Measurements from ENCODE around the gene ESRP2.

Gene ESRP2

DNA sequence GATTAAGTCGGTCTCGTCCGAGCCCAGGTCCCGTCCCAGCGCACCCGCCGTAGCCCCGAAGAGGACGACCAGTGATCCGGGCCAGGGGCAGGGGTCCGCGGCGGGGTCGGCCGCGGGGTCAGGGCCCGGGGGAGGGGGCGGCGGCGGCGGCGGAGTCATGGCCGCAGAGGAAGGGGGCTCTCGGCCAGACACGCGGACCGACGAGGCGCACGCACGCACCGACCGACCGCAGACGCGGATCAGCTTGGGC lies at the start of gene ESRP2:
Gene ESRP2, minus strand, starts transcription at position 241 of the 250 bp plus-strand sequence. Its CDS starts 82 bp downstream, at position 159.
- no peak for DNase-seq

DNA sequence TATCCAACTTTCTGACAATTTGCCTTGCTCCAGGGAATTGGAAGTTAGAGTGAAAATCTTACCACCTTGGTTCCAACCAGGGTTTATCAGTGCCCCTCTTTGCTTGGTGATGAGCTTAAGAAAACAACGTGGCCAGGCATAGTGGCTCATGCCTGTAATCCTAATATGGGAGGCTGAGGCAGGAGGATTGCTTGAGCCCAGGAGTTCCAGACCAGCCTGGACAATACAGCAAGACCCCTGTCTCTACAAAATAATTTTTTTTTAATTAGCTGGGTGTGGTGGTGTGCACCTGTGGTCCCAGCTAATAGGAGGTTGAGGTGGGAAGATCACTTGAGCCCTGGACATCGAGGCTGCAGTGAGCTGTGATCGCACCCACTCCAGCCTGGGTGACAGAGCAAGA lies 49.8 kb upstream of the ESRP2 start:
- no peak for DNase-seq

DNA sequence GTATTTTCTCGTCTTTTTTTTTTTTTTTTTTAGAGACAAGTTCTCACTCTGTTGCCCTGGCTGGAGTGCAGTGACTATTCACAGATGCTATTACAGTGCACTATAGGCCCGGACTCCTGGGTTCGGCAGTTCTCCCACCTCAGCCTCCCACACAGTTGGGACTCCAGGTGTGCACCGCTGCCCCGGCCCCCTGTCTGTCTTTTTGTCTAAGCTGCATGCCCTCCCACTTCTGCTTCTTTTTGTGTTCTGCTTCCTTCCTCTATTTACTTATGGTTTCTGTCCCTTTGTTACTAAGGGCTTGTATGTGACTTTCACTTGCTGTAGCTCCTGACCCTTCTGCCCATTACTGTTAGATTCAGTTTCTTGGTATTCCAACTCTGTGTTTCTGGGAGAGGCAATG lies 48.9 kb upstream of the ESRP2 start:
- no peak for DNase-seq

- no peak for DNase-seq
Measured at GRCh38 chr16:68283801-68284598, 48.1 kb upstream of the ESRP2 start.

DNA sequence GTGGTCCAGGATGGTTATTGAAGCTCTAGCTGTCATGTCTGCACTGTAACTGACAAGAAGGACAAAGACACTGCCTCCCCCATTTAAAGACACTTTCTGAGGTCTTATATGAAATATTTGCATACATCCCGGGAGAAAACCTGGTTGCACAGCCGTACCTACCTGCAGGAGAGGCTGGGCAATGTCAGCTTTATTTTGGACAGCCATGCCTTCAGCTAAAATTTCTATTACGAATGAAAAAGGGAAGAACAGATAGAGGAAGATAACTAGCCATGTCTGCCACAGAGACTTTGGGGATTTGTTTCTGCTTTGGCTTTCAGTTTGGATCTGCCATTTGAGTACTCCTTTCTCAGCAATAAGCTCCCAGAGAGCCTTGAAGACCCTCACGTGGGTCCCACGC lies 47.4 kb upstream of the ESRP2 start:
- no peak for DNase-seq

DNA sequence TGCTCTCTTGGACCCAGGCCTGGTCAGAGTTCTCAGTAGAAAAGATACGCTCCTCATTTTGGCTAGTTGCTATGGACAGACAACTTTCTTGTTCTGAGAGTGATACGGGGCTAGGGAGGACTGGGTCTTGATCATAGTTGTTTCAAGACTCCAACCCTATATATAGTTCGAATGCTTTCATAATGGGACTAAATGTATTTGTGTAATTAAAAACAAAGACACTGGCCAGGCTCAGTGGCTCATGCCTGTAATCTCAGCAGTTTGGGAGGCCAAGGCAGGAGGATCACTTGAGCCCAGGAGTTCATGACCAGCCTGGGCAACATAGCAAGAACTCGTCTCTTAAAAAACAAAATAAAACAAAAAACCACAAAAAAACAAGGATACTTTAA lies 46.1 kb upstream of the ESRP2 start:
- no peak for DNase-seq

GRCh38 chr16:68281368-68282063 lies 45.6 kb upstream of the ESRP2 start:
- DNase-seq: no peak

DNA sequence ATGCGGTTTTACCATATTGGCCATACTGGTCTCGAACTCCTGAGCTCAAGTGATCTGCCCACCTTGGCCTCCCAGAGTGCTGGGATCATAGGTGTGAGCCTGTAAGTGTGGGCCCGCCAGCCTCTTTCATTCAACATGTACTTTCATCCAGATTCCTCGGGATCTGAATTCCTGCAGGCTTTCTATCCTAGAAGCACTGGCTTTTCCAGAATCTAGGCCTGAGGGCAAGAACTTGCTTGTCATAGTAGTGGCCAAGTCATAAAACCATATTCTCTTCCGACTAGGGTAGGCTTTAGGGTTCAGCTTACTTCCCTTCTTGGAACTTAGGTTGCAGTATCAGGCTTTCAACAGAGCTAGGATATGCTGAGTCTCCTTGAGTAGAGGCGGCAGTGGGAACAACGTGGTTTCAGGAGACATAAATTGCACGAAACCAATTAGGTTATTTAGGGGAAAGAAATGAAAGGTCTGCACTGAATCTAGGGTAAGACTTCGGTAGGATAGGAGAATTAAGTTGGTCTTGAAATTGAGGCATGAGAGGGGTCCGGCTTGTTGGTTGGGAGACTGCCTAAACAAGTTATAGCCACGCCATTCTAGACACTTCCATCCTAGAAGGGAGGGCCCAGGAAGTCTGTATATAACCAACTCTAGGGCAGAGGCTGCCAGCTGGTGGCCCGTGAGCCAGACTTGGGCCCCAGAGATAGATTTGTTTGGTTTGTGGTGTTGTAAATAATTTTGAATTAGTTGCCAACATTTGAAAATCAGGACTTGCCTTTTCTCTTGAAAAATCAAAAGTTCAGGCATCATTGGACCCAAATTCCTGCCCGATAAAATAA lies 44.0 kb upstream of the ESRP2 start:
- DNase-seq: no peak

DNA sequence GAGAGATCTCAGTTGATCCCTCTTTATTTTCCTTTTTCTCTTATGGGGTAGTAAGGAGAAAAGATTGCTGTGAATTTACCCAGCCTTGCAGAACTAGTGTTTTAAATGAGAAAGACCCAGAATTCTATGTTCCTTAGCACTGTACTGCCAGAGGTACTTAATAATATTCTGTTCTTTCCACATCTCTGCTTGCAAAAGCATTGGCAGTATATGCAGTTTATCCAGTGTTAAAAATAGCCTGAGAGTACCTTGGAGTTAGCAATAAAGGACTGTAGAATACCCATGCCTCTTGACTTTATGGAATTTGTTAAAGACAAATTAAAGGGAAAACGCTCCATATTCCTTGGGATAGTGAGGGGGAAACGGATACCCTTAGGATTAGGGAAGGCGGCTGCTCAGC lies 40.3 kb upstream of the ESRP2 start:
- no peak for DNase-seq

- DNase-seq: no peak
Measured at GRCh38 chr16:68275611-68276191, 39.8 kb upstream of the ESRP2 start.

DNA sequence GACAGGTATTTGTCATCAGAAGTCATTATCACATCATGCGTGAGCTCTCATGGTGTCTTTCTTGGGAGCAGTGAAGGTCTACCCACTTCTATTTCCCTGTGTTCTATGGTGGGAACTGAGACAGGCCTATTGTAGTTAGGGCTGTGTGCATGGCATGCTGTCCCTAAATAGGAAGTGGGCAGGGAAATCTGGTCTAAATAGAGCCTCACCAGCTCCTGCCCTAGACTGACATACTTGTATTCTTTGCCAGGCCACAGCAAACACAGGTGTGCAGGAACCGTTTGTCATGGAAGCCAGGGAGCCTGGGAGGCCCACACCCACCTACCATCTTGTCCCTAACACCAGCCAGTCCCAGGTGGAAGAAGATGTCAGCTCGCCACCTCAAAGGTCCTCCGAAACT lies 38.5 kb upstream of the ESRP2 start:
- no peak for DNase-seq

DNA sequence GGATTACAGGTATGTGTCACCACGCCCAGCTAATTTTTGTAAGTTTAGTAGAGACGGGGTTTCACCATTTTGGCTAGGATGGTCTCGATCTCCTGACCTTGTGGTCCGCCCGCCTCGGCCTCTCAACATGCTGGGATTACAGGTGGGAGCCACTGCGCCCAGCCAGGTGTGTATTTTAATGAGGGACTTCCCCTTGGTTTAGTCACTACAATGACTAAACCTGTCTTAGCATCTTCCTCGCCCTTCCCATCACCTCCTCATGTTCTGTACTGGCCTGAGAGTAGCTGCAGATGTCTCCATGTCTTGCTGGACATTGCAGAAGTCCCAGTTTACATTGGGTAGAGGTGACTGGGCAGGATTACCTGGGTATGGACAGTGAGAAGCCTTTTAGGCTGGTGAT lies 38.0 kb upstream of the ESRP2 start:
- DNase-seq: no peak

DNA sequence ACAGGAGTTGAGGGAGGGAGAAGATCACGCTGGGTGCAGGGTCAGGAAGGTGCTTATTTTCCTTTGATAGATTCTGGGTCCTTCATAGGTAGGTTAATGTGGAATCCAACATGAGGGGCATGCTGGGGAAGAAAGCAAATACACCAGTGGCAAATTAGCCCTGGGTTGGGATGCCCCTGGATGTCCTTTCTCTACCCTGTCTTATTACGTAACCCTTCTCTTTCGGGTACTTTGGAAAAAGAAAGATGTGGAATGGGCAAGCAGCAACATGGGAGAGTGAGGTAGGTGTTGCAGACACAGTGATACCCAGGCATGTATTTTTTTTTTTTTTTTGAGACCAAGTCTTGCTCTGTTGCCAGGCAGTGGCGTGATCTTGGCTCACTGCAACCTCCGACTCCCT lies 37.5 kb upstream of the ESRP2 start:
- DNase-seq: no peak

DNA sequence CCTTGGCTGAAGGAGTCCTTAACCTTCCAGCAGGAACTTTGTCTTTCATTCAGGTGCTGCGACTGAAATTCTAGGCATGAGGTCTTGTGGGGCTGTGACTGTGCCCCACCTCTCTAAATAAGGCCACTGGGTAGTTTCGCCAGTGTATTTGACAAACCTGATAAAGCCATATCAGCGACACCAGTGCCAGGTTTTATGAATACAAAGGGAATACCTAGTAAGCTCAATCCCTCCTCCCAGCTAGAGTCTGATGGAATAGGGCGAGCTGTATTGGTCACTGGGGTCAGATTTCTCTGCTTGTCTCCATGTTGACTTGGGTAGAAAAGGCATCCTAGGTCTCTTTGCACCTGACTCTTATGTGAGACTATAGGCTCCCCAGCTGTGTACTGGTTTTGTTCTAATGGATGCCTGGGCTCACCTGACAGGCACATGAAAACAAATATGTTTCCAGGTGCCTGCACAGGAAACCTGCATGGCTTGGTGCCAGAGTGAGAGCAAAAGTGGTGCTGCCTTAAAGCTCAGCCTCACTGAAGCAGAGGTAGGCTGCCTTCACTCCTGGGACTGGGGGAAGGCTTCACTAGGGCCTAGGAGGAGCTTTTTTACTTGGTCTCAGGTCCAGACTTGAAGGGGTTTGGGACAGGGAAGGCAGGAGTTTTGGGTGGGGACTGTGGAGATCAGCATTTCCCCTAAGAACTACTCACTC lies 36.7 kb upstream of the ESRP2 start:
- no peak for DNase-seq

DNA sequence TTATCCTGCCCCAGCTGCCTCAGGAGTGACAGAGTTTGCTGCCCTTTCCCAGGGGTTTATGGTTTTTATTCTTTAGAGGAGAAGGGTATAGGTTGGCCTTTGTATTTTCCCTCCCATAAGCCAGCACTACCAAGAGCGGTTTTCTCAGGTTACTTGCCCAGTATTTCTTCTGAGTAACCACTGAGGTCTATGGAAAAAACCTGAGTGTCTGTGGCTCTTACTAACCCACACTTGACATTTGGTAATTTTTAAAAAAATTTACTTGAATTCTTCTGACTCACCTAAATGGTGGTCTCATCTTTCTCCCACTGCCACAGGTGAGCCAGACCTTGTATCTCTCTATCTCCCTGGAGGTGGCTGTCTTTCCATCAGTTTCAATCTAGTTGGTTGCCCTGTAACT lies 34.4 kb upstream of the ESRP2 start:
- no peak for DNase-seq

DNA sequence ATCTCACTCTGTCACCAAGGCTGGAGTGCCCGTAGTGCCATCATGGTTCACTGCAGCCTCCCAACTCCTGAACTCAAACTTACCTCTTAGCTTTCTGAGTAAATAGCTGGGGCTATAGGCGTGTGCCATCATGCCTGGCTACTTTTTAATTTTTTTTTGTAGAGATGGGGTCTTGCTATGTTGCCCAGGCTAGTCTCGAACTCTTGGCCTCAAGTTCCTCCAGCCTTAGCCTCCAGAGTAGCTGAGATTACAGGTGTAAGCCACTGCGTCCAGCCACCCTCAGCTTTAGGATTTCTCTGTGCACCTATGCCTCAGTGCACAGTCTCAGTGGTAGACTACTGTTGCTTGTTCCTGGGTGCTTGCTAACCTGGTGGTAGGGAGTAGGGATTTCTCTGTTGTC lies 33.9 kb upstream of the ESRP2 start:
- DNase-seq: no peak

GRCh38 chr16:68267612-68268405 lies 31.9 kb upstream of the ESRP2 start:
- DNase-seq: no peak

DNA sequence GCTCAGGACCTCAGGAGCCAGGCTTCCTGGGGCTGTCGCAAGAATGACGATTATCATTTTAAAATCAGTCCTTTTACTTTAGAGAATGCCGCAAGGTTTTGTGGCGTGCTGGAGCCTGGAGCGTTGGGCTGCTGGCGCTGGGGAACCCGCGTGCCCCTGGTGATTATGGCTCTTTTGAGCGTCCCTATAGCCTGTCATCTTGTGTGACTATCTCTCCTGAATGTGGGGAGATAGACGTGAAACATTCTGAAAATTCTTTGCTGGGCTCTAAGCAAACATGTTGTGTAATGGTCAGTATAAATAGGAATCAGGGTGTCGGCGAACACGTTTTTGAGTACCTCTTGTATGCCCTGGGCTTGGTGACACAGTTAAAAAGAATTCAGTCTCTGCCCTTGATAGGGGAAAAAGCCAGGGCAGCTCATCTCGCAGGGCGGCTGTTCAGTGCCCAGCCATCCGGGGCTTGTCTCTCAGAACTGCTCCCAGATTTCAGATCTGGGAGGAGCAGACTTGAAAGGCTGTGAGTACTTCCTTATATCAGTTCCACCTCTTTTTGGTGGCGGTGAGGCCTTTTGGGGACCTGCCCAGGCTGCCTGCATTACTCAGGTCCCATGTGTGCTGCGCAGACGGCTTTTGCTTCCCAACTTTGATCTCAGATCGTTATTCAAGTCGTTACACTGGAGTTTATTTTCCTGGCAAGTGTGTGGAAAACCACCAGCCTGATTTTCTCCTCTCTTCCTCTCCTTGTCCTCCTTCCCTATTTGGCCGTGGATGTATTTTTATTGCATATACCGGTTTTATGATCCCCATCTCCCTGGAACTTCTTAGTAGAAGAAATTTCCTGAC lies 29.4 kb upstream of the ESRP2 start:
- peak; percentile 78 for DNase-seq

DNA sequence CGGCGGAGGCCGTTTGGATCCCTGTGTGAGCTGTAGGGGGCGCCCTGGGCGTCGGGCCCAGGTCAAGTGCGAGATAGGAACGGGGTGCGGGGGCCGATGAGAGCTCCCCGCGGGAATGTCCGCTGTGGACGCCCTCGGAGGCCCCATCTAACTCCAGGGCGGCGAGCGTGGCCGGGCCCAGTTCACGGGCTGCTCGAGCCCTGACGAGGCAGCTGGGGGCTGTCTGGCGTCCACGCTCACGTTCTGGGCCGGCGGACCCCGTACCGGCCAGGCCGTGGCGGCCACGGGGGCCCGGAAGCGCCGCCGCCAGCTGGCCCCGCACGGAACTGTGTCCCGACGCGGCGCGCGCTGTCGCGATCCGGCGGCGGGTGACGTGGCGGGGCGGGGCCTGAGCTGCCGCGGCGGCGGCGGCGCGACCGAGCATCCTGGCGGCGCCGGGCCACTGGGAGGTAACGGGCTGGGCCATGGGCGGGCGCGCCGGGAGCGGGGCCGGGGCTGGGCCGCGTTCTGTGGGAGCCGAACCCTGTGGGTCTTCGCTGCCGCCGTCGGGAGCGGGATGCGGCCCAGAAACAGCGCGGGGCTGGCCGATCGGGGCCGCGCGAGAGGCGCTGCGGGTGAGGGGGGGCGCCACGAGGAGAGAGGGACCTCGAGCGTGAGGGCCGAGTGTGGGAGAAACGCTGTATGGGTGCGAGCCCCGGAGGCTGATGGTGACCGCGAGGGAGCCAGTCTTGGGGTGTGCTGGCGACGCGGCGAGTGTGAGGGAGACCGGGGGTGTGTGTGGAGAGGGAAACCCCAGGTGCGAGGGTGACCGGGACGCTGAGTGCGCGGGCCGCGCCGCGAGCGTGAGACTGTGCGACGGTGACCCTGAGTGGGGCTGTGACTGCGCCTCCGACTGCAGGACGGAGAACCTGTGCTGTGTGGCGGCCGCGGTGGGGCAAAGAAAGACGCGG lies 28.5 kb upstream of the ESRP2 start, which contains the start of gene SLC7A6:
Gene SLC7A6, plus strand, starts transcription at position 399 of the 950 bp plus-strand sequence. CDS start 10,201 bp downstream, outside the sequence.
- peak; percentile 85 for DNase-seq

Measured in HCEC 1CT (cell line).